Liver (tissue), 9 donors: ENCODE measurements around the gene BPGM. TPM values are rescaled to one million over a fixed set of nuclear protein-coding genes. Genes with fewer than 3 reads are reported as not detected.
A peak's percentile ranks its signal among the peaks of the same experiment; 100 is the strongest.

Experiments used
- DNase-seq: peaks from one replicate; pipeline ENCODE4 v3.0.0-alpha.2; 2017; ENCODE audit warnings: low spot score
- H3K27ac ChIP-seq, 2 donors: one replicate each; pipeline ENCODE4 v1.7.0; 2013; ENCODE audit warnings: inconsistent platforms in 2 of 2, low read length in 2 of 2, control low read depth in 1 of 2, low read depth in 1 of 2, mild to moderate bottlenecking in 1 of 2
- H3K27me3 ChIP-seq, 4 donors: one replicate each; pipeline versions ENCODE4 v1.6.1 to v1.7.0; 2013; ENCODE audit warnings: low read length in 3 of 4, inconsistent platforms in 1 of 4, mild to moderate bottlenecking in 1 of 4, moderate library complexity in 1 of 4; ENCODE audit not compliant: control insufficient read depth in 4 of 4, insufficient read depth in 4 of 4
- H3K36me3 ChIP-seq, 4 donors: one replicate each; pipeline versions ENCODE4 v1.6.1 to v1.7.0; 2013; ENCODE audit warnings: low read length in 3 of 4, mild to moderate bottlenecking in 3 of 4, low read depth in 1 of 4, moderate library complexity in 1 of 4; ENCODE audit not compliant: control insufficient read depth in 4 of 4, insufficient read depth in 3 of 4
- H3K4me1 ChIP-seq, 4 donors: one replicate each; pipeline versions ENCODE4 v1.6.1 to v1.7.0; 2013; ENCODE audit warnings: low read length in 3 of 4, mild to moderate bottlenecking in 3 of 4, moderate library complexity in 1 of 4; ENCODE audit not compliant: control insufficient read depth in 4 of 4, insufficient read depth in 4 of 4
- H3K4me3 ChIP-seq, 3 donors: one replicate each; pipeline versions ENCODE4 v1.6.1 to v1.7.0; 2013; ENCODE audit warnings: low read length in 3 of 3, control low read depth in 1 of 3, low read depth in 1 of 3, mild to moderate bottlenecking in 1 of 3
- H3K9ac ChIP-seq, 2 donors: one replicate each; pipeline ENCODE4 v1.7.0; 2013; ENCODE audit warnings: low read length in 2 of 2, mild to moderate bottlenecking in 2 of 2, moderate library complexity in 2 of 2, control low read depth in 1 of 2, low read depth in 1 of 2
- H3K9me3 ChIP-seq, 4 donors: one replicate each; pipeline versions ENCODE4 v1.6.1 to v1.7.0; 2013; ENCODE audit warnings: low read length in 3 of 4; ENCODE audit not compliant: control insufficient read depth in 4 of 4
- EGR1 ChIP-seq, 2 donors: IDR thresholded peaks; 2 replicates each; pipeline ENCODE4 v1.6.1; 2016 to 2018; ENCODE audit warnings: antibody characterized with exemption in 2 of 2, low read depth in 2 of 2
- FOXA1 ChIP-seq: IDR thresholded peaks from 2 replicates; pipeline ENCODE4 v1.6.1; 2016; ENCODE audit warnings: antibody characterized with exemption
- FOXA2 ChIP-seq: IDR thresholded peaks from 2 replicates; pipeline ENCODE4 v1.6.1; 2016; ENCODE audit warnings: antibody characterized with exemption
- GABPA ChIP-seq, 2 donors: IDR thresholded peaks in 1 of 2; conservative IDR thresholded peaks in 1 of 2; 2 replicates each; pipeline ENCODE4 v1.6.1; 2016; ENCODE audit warnings: antibody characterized with exemption in 2 of 2, mild to moderate bottlenecking in 1 of 2, moderate library complexity in 1 of 2
- HNF4A ChIP-seq, 2 donors: conservative IDR thresholded peaks; 2 replicates each; pipeline ENCODE4 v1.6.1; 2016; ENCODE audit warnings: antibody characterized with exemption in 2 of 2, mild to moderate bottlenecking in 2 of 2
- HNF4G ChIP-seq: IDR thresholded peaks from 2 replicates; pipeline ENCODE4 v1.6.1; 2016; ENCODE audit warnings: antibody characterized with exemption
- JUND ChIP-seq, 2 donors: IDR thresholded peaks; 2 replicates each; pipeline ENCODE4 v1.6.1; 2016; ENCODE audit warnings: antibody characterized with exemption in 2 of 2
- MAX ChIP-seq: IDR thresholded peaks from 2 replicates; pipeline ENCODE4 v1.6.1; 2016; ENCODE audit warnings: antibody characterized with exemption
- NR2F2 ChIP-seq: IDR thresholded peaks from 2 replicates; pipeline ENCODE4 v1.6.1; 2016; ENCODE audit warnings: antibody characterized with exemption
- RAD21 ChIP-seq, 2 donors: IDR thresholded peaks; 2 replicates each; pipeline ENCODE4 v1.6.1; 2016; ENCODE audit warnings: antibody characterized with exemption in 2 of 2, mild to moderate bottlenecking in 2 of 2
- RXRA ChIP-seq, 2 donors: IDR thresholded peaks; 2 replicates each; pipeline ENCODE4 v1.6.1; 2017 to 2018; ENCODE audit warnings: antibody characterized with exemption in 2 of 2, mild to moderate bottlenecking in 1 of 2
- SP1 ChIP-seq: IDR thresholded peaks from 2 replicates; pipeline ENCODE4 v1.6.1; 2018; ENCODE audit warnings: antibody characterized with exemption, mild to moderate bottlenecking
- TAF1 ChIP-seq: conservative IDR thresholded peaks from 2 replicates; pipeline ENCODE4 v1.6.1; 2016; ENCODE audit warnings: antibody characterized with exemption, mild to moderate bottlenecking
- YY1 ChIP-seq: IDR thresholded peaks from 2 replicates; pipeline ENCODE4 v1.6.1; 2016; ENCODE audit warnings: antibody characterized with exemption, mild to moderate bottlenecking
- ZBTB33 ChIP-seq: IDR thresholded peaks from 2 replicates; pipeline ENCODE4 v1.6.1; 2016; ENCODE audit warnings: antibody characterized with exemption
- WGBS: extraction: QIAGEN DNeasy Blood & Tissue Kit; methylation state at CpG from one replicate; pipeline ENCODE4 v1.1.7; 2013; 5-methylcytosine and 5-hydroxymethylcytosine counted together
- polyA plus RNA-seq, 2 donors: library from polyadenylated mRNA; stranded (reverse) in 1 of 2; unstranded in 1 of 2; fragments of 200-250 nt in 1 of 2; fragments of >200 nt in 1 of 2; fragmentation: Nextera tagmentation in 1 of 2; extraction: Ambion mirVana in 1 of 2; gene quantifications; one replicate each; pipeline versions ENCODE4 v1.2.1 to v1.2.3, GENCODE V29; 2013 to 2015
- total RNA-seq, 2 donors: library from RNA; depleted of rRNA; stranded (reverse); fragments of >200 nt; gene quantifications; one replicate each; pipeline ENCODE4 v1.2.3, GENCODE V29; 2014
- TF ChIP-seq, protein P1 (sequence below): IDR thresholded peaks from 2 replicates; pipeline ENCODE4 v1.6.1; 2016; ENCODE audit warnings: antibody characterized with exemption
- TF ChIP-seq, protein P2 (sequence below): IDR thresholded peaks from 2 replicates; pipeline ENCODE4 v1.6.1; 2016; ENCODE audit warnings: antibody characterized with exemption, mild to moderate bottlenecking
- TF ChIP-seq, protein P3 (sequence below): fragments of 150-350 bp; IDR thresholded peaks from 2 replicates; pipeline ENCODE4 v1.5.1; 2017; ENCODE audit warnings: improper control_type of control experiment, low read depth, low read length; ENCODE audit not compliant: missing input control
- donor health status: healthy.
- donor health status: healthy.
- donor health status: healthy.
- donor health status: healthy.
- donor health status: healthy.

BPGM gene
- total and polyA plus RNA-seq, 4 donors: 6.1 to 250 (median 7.6) TPM

DNA sequence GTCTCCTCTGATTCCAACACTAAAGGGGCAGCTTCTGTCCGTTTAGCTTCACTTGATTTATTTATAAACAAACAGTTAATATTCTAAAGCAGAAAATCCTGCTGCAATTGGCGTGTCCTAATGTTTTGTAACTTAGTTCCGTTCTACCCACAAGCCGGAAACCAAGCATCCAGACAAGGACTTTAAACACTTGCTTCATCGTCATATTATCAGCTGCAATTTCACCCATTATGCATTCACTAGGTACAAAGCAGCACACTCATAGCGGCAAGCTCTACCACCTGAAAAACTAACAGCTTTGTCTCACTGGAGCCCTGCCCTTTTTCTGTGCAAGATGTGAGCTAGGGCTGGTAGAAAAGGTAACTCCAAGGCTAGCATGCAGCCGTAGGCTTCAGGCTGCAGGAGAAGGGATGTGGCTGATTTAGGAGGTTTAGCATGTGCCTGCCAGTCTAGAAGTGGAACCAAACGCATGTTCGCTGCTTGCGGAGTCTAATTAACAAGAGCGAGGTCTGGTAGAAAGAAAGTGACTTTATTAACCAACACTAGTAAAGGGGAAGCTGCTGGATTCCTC, 43.7 kb upstream of the BPGM start:
- Histone ChIP-seq H3K36me3 (no peaks in the 10 kb centered on the region), H3K4me3 (no peak overlapping the region), H3K9ac (no peak overlapping the region), H3K27ac (no peak overlapping the region), H3K4me1 (no peaks in the 10 kb centered on the region), H3K9me3 (no peaks in the 10 kb centered on the region), H3K27me3 (no peaks in the 10 kb centered on the region)
- 46% methylated on average over 11 of the region's 11 CpGs for WGBS
- TF ChIP-seq YY1 (peak; percentile 55), FOXA2 (no peak), SP1 (no peak), JUND (IDR thresholded peaks at IDR 0.05) (no peak), HNF4A (conservative IDR thresholded peaks at IDR 0.05) (peak; percentile 34 to 67), MAX (peak; percentile 54), RXRA (IDR thresholded peaks at IDR 0.05) (no peak), RAD21 (IDR thresholded peaks at IDR 0.05) (peak in 1 of 2 donors; percentile 27), FOXA1 (no peak), NR2F2 (no peak), HNF4G (no peak), ZBTB33 (no peak), EGR1 (IDR thresholded peaks at IDR 0.05; ENCODE audit: low read depth in 2 of 2) (no peak), TAF1 (no peak), GABPA (IDR thresholded peaks at IDR 0.05 in 1 of 2, conservative IDR thresholded peaks at IDR 0.05 in 1 of 2) (peak in 1 of 2 donors; percentile 69)
- TF ChIP-seq, protein P1, sequence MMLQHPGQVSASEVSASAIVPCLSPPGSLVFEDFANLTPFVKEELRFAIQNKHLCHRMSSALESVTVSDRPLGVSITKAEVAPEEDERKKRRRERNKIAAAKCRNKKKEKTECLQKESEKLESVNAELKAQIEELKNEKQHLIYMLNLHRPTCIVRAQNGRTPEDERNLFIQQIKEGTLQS: no peak
- TF ChIP-seq, protein P2, sequence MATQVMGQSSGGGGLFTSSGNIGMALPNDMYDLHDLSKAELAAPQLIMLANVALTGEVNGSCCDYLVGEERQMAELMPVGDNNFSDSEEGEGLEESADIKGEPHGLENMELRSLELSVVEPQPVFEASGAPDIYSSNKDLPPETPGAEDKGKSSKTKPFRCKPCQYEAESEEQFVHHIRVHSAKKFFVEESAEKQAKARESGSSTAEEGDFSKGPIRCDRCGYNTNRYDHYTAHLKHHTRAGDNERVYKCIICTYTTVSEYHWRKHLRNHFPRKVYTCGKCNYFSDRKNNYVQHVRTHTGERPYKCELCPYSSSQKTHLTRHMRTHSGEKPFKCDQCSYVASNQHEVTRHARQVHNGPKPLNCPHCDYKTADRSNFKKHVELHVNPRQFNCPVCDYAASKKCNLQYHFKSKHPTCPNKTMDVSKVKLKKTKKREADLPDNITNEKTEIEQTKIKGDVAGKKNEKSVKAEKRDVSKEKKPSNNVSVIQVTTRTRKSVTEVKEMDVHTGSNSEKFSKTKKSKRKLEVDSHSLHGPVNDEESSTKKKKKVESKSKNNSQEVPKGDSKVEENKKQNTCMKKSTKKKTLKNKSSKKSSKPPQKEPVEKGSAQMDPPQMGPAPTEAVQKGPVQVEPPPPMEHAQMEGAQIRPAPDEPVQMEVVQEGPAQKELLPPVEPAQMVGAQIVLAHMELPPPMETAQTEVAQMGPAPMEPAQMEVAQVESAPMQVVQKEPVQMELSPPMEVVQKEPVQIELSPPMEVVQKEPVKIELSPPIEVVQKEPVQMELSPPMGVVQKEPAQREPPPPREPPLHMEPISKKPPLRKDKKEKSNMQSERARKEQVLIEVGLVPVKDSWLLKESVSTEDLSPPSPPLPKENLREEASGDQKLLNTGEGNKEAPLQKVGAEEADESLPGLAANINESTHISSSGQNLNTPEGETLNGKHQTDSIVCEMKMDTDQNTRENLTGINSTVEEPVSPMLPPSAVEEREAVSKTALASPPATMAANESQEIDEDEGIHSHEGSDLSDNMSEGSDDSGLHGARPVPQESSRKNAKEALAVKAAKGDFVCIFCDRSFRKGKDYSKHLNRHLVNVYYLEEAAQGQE: peak; percentile 38
- TF ChIP-seq, protein P3, sequence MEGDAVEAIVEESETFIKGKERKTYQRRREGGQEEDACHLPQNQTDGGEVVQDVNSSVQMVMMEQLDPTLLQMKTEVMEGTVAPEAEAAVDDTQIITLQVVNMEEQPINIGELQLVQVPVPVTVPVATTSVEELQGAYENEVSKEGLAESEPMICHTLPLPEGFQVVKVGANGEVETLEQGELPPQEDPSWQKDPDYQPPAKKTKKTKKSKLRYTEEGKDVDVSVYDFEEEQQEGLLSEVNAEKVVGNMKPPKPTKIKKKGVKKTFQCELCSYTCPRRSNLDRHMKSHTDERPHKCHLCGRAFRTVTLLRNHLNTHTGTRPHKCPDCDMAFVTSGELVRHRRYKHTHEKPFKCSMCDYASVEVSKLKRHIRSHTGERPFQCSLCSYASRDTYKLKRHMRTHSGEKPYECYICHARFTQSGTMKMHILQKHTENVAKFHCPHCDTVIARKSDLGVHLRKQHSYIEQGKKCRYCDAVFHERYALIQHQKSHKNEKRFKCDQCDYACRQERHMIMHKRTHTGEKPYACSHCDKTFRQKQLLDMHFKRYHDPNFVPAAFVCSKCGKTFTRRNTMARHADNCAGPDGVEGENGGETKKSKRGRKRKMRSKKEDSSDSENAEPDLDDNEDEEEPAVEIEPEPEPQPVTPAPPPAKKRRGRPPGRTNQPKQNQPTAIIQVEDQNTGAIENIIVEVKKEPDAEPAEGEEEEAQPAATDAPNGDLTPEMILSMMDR: no peak
- DNase-seq: no peak
